Motor neuron (in vitro differentiated cells): ENCODE results near the gene TBL2. TPM values are rescaled to one million over a fixed set of nuclear protein-coding genes. Genes with fewer than 3 reads are reported as not detected.
"Not testable (repeated sequence)": the region's sequence is repeated elsewhere in the genome, so short reads cannot be mapped to it uniquely, and the experiment has no call there.

Experiments used
- ATAC-seq, 8 experiments: fragments of 200-7000 bp; cut with Tn5 transposase; replicated peaks in 6 of 8; 2 replicates each; pipeline ENCODE4 v1.8.0; 2021; ENCODE audit warnings: mild to moderate bottlenecking in 8 of 8, moderate library complexity in 8 of 8
- H3K27ac ChIP-seq, 2 donors: fragments of 250-450 bp; sonication (Bioruptor Pico); 2 replicates each; pipeline ENCODE4 v1.9.0; 2021; ENCODE audit warnings: antibody characterized with exemption in 2 of 2, mild to moderate bottlenecking in 2 of 2, moderate library complexity in 1 of 2
- H3K4me1 ChIP-seq, 2 donors: fragments of 250-450 bp; sonication (Bioruptor Pico); replicated peaks in 1 of 2; 2 replicates each; pipeline ENCODE4 v1.6.1; 2021; ENCODE audit warnings: antibody characterized with exemption in 2 of 2, mild to moderate bottlenecking in 2 of 2, moderate library complexity in 1 of 2
- H3K4me3 ChIP-seq, 5 donors: fragments of 250-450 bp; sonication (Bioruptor Pico); 2 replicates each; pipeline ENCODE4 v1.9.0; 2021; ENCODE audit warnings: antibody characterized with exemption in 5 of 5, mild to moderate bottlenecking in 5 of 5, moderate library complexity in 4 of 5
- WGBS, 10 experiments: fragments of 450-650 bp; shearing (Covaris generic); methylation state at CpG; one replicate each; pipeline ENCODE4 v1.0.0; 2022; 5-methylcytosine and 5-hydroxymethylcytosine counted together
- in situ Hi-C, 9 experiments: fragments of 400-800 bp; cut with MboI; loops; one replicate each; pipeline ENCODE4 v1.15.0; 2021; ENCODE audit warnings: low sequenced_read_pairs in 9 of 9, low pct_unique_long_range_greater_than_20kb in 2 of 9; ENCODE audit not compliant: unreplicated experiment in 9 of 9
- total RNA-seq, 8 experiments: library from RNA; unstranded; fragments of 300-600 nt; gene quantifications; 2 replicates each; pipeline versions ENCODE4 v1.2.3 to v1.2.4, GENCODE V29; 2022

TBL2 gene
- total RNA-seq, 8 experiments from 2014 or later = 34.7 to 52.4 (median 38.1) TPM

DNA sequence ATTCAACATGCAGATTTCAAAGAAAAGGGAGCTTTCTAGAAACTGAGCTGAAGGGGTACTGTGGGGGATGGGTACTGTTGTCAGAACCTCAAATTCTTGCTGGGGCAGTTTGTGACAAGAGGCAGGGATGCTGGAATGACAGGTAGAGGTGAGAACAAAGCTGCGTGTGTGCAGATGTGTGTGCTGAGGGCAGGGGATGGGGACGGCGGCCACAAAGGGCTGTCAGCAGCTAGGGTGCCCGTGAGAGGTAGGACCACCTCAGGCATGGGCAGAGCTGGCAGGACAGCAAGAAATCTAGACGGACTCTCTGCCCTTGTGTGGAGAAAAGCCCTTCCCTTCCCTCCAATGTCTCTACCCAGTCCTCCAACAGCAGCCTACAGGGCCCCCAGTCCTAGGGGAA is 41.9 kb downstream of the TBL2 start:
- Histone ChIP-seq H3K4me1 (no peaks in the 10 kb centered on the region), H3K4me3 (no peak overlapping the region), H3K27ac (no peak overlapping the region)
- no peak for ATAC-seq
- WGBS, 10 experiments = 80 to 100% (median 87%) methylated on average over 1 to 4 of the region's 5 CpGs; no CpG with 5 or more reads in 6 of the 10 experiments
- in situ Hi-C loops = loop anchor here in 1 of 9 experiments (25.0 kb wide), 1 partner anchor 101 kb away; no protein-coding TSS in a partner anchor

- not testable (repeated sequence) for H3K4me3 ChIP-seq, H3K27ac ChIP-seq, ATAC-seq, H3K4me1 ChIP-seq
- 92 to 100% (median 100%) methylated on average over 1 to 3 of the region's 7 CpGs; no CpG with 5 or more reads in 5 of the 10 experiments for WGBS, 10 experiments
- in situ Hi-C loops = loop anchor here in 1 of 9 experiments (25.0 kb wide), 1 partner anchor 101 kb away; no protein-coding TSS in a partner anchor
Measured at GRCh38 chr7:73535918-73536317, 42.5 kb downstream of the TBL2 start.

DNA sequence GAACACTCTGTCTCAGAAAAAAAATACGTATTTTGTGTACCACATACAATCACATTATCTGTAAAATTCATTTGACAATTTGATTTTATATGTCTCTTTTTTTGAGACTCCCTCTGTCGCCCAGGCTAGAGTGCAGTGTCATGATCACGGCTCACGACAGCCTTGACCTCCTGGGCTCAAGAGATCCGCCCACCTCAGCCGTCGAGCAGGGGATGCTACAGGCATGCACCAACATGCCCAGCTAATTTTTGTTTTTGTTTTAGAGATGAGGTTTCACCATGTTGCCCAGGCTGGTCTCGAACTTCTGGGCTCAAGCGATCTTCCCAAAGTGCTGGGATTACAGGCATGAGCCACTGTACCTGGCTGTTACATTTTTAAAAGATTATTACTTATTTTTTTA is 44.6 kb downstream of the TBL2 start:
- H3K4me3 ChIP-seq = no peak overlapping the region
- no peak overlapping the region for H3K27ac ChIP-seq
- no peaks in the 10 kb centered on the region for H3K4me1 ChIP-seq
- ATAC-seq = no peak
- 67 to 97% (median 89%) methylated on average over 3 to 9 of the region's 9 CpGs; no CpG with 5 or more reads in 2 of the 10 experiments for WGBS, 10 experiments
- in situ Hi-C loops = loop anchor here in 1 of 9 experiments (25.0 kb wide), 1 partner anchor 104 kb away; no protein-coding TSS in a partner anchor

DNA sequence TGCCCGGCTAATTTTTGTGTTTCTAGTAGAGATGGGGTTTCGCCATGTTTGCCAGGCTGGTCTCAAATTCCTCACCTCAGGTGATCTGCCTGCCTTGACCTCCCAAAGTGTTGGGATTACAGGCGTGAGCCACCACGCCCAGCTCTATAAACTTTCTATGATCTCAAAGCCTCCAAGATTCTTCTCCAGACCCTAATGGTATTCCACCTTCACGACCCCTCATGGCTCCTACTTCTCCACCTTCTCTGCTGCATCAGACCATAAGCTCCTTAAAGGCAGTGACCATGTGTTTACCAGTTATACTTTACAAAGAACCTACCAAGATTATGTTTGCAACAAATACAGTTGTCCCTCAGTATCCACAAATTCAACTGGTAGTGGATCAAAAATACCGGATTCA is 46.2 kb downstream of the TBL2 start:
- no peak overlapping the region for H3K27ac ChIP-seq
- WGBS, 10 experiments = 94 to 100% (median 100%) methylated on average over 1 to 6 of the region's 6 CpGs; no CpG with 5 or more reads in 3 of the 10 experiments
- H3K4me1 ChIP-seq = peaks cover 0 to 4% of the 10 kb centered on the region in 2 donors
- ATAC-seq = no peak
- in situ Hi-C loops = loop anchor here in 1 of 9 experiments (25.0 kb wide), 1 partner anchor 105 kb away; no protein-coding TSS in a partner anchor
- H3K4me3 ChIP-seq = no peak overlapping the region

DNA sequence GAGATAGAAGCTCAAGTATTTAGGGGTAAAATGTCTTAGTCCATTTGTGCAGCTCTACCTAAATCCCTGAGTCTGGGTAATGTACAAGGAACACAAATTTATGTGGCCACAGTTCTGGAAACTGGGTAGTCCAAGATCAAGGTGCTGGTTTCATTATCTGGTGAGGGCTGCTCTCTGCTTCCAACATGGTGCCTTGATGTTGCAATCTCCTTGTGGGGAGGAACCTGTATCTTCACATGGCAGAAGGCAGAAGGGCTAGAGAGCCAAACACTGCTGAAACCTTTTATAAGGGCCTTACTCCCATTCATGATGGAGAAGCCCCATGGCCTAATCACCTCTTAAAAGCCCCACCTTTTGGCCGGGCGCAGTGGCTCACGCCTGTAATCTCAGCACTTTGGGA is 47.6 kb downstream of the TBL2 start:
- WGBS, 10 experiments = 72% methylated on average over 3 of the region's 3 CpGs; no CpG with 5 or more reads in 9 of the 10 experiments
- in situ Hi-C loops = loop anchor here in 1 of 9 experiments (25.0 kb wide), 1 partner anchor 107 kb away; no protein-coding TSS in a partner anchor

GRCh38 chr7:73526896-73527821 is 51.2 kb downstream of the TBL2 start:
- no peak overlapping the region for H3K27ac ChIP-seq
- H3K4me1 ChIP-seq = peaks cover 0 to 7% of the 10 kb centered on the region in 2 donors
- H3K4me3 ChIP-seq = no peak overlapping the region
- 0 to 86% (median 67%) methylated on average over 1 to 5 of the region's 8 CpGs for WGBS, 10 experiments
- ATAC-seq = peak in 4 of 8 experiments; percentile 2 to 13 (median 4)
- in situ Hi-C loops = loop anchor here in 1 of 9 experiments (25.0 kb wide), 1 partner anchor 110 kb away; no protein-coding TSS in a partner anchor

More for the DNA sequence above, 47.6 kb downstream of the TBL2 start:
- Histone ChIP-seq H3K4me3 (no peak overlapping the region), H3K27ac (no peak overlapping the region), H3K4me1 (peaks cover 0 to 4% of the 10 kb centered on the region in 2 donors)
- ATAC-seq = no peak

- in situ Hi-C loops = loop anchor here in 1 of 9 experiments (25.0 kb wide), 1 partner anchor 111 kb away; no protein-coding TSS in a partner anchor
- ATAC-seq, H3K27ac ChIP-seq, H3K4me3 ChIP-seq, H3K4me1 ChIP-seq: not testable (repeated sequence)
- 43 to 100% (median 87%) methylated on average over 1 of the region's 1 CpG; no CpG with 5 or more reads in 6 of the 10 experiments for WGBS, 10 experiments
Measured at GRCh38 chr7:73526158-73526494, 52.3 kb downstream of the TBL2 start.

GRCh38 chr7:73522105-73522872 is 56.1 kb downstream of the TBL2 start, which contains the start of gene BAZ1B:
TSS of gene BAZ1B (minus strand) at chr7:73522293. CDS start at chr7:73521933, 360 bp downstream.
- peak within 1 kb of the TSS; percentile 74 to 99 (median 90) for H3K4me3 ChIP-seq
- in situ Hi-C loops = no loop called here
- H3K4me1 ChIP-seq = peaks cover 13 to 15% of the 10 kb centered on the region in 2 donors
- WGBS, 10 experiments = 0 to 10% (median 0%) methylated on average over 1 to 8 of the region's 71 CpGs; no CpG with 5 or more reads in 6 of the 10 experiments
- peak; percentile 91 to 96 (median 95) for ATAC-seq
- peak within 1 kb of the TSS; percentile 88 to 91 for H3K27ac ChIP-seq

GRCh38 chr7:73521636-73522104 is 56.7 kb downstream of the TBL2 start:
- Histone ChIP-seq H3K4me3 (peak overlapping the region; percentile 74 to 99 (median 90)), H3K27ac (peak overlapping the region; percentile 88 to 91), H3K4me1 (peaks cover 13 to 15% of the 10 kb centered on the region in 2 donors)
- peak; percentile 51 to 65 (median 60) for ATAC-seq
- in situ Hi-C loops = no loop called here
- no CpG with 5 or more reads among the region's 62 CpGs for WGBS, 10 experiments

DNA sequence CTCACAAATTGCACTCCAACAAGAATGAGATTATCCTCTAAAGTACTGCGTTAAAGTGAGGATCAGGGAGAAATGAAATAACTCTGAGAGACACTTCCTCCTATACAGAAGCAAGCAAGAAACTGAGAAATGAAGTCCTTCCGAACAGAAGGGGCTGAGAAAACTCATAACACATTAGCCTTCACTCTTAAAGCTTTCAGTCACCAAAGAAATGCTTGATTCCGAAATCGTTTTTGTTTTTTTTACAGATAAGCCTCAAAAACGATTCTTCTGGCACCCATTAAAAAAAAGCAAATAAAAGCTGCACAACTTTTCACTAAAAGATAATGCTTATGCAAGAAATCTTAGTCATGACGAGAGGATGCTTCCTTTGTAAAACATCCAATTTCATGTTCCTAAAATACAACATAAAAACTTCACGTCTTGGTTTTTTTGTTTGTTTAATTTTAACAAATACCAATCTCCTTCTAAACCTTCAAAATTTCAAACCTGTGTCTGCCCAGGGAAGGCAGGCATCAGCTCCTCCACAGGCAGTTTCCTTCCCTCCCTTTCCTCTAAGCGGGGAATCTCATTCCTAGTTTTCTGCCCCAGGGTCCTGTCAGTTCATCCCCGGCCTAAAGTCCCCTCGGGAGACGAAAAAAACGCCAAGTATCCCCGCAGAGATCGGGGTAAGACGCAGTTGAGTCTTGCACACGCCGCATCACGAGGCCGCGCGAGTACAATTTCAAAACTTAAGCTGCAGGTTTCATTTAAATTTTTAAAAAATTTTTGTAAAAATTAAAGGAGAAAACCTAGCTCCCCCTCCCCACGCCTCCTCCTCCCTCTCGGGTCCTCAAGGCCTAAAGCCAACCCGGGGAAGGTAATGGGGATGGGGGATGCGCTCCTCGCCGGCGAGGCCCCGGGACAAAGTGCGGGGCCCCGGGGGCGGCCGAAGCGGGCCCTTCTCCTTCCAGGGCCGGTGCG is 57.4 kb downstream of the TBL2 start:
- in situ Hi-C loops = no loop called here
- no peak for ATAC-seq
- Histone ChIP-seq H3K4me1 (peaks cover 13 to 15% of the 10 kb centered on the region in 2 donors), H3K4me3 (peak overlapping the region; percentile 74 to 99 (median 90)), H3K27ac (peak overlapping the region; percentile 88 to 91)
- WGBS, 10 experiments = 0 to 4% (median 1%) methylated on average over 7 to 23 of the region's 36 CpGs

DNA sequence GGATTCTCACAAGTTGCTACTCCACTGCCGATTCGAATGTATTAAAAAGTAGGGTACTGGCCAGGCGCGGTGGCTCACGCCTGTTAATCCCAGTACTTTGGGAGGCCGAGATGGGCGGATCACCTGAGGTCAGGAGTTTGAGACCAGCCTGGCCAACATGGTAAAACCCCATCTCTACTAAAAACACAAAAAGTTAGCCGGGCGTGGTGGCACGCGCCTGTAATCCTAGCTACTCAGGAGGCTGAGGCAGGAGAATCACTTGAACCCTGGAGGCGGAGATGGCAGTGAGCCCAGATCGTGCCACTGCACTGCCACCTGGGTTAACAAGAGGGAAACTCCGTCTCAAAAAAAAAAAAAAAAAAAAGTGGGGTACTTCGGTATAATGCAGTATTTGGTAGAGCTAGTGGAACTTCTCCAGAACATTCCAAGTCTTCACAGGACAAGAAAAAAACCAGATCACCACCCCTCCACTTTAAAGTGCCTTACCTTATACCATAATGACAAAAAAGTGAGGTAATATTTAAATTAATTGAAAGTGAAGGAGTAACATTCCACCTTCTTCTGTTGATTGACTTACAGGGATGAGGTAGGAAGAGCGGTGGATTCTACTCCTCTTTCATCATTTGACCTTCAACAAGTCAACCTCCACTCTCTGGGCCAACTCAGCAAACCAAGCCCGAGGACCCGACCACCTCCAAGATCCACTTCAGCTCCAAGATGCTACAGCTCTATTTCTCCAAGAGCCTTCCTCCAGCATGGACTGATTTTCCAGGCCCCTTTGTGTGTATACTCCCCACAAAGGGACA is 58.3 kb downstream of the TBL2 start:
- peak overlapping the region; percentile 15 to 88 for H3K27ac ChIP-seq
- WGBS, 10 experiments = 0 to 64% (median 44%) methylated on average over 2 to 10 of the region's 18 CpGs; no CpG with 5 or more reads in 1 of the 10 experiments
- peaks cover 13 to 15% of the 10 kb centered on the region in 2 donors for H3K4me1 ChIP-seq
- no peak for ATAC-seq
- in situ Hi-C loops = no loop called here
- peak overlapping the region; percentile 74 to 99 (median 90) for H3K4me3 ChIP-seq
